Epithelial cell of umbilical artery (primary cell): Measurements from ENCODE around the gene SLC10A7. TPM values are rescaled to one million over a fixed set of nuclear protein-coding genes. Genes with fewer than 3 reads are reported as not detected.

ENCODE experiments used
- total RNA-seq: library from RNA; depleted of rRNA; stranded (reverse); fragments of >200 nt; gene quantifications from 2 replicates; pipeline ENCODE4 v1.2.3, GENCODE V29; 2014

SLC10A7 gene, protein sequence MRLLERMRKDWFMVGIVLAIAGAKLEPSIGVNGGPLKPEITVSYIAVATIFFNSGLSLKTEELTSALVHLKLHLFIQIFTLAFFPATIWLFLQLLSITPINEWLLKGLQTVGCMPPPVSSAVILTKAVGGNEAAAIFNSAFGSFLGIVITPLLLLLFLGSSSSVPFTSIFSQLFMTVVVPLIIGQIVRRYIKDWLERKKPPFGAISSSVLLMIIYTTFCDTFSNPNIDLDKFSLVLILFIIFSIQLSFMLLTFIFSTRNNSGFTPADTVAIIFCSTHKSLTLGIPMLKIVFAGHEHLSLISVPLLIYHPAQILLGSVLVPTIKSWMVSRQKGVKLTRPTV
- total RNA-seq, result 8.1 and 14.6 TPM in 2 replicates

DNA sequence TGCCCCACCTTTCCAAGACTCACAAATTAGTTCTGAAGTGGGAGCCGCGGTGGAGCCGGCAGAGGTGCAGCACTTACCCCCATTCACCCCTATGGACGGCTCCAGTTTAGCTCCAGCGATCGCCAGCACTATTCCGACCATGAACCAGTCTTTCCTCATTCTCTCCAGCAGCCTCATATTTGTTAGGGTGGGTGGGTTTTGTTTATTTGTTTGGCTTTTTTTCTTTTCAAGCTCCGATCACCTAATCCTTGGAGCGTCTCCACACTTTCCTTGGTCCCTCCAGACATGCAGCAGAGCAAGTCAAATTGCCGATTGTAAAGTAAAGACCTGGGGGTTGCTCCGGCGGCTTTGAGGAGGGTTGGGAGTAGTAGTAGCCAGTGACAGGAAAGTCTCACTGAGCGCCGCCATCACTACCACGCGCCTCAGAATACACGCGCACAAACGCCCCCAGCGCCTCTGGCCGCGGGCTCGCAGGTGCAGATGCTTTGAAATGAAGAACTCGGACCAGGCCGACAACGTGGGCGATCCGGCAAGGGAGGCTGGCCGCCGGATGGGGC, at the start of gene SLC10A7:
SLC10A7 (minus strand) TSS at position 400 of the 557 bp plus-strand sequence; CDS start at position 177, 223 bp downstream.

DNA sequence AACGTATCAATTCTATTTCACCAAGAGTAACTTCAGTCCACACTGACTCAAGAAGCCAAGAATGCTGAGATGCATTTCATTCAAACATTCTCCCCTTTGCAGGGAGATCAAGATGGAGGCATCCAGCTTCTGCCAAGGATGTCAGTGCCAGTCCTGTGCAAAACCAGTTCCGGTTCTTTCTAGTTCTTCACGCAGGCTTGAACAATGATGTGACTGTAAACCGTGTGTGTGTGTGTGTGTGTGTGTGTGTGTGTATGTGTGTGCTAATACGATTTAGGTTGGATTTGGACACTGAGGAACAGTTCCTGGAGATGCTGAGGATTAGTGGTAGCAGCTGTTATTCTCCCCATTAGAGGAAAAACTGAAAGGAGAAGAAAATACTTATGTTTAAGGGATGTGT, 307.5 kb downstream of the SLC10A7 start, which contains the start of gene REELD1:
REELD1 (plus strand) TSS at position 301 of the 400 bp plus-strand sequence. CDS start 2,415 bp downstream, outside the sequence.

Other genes starting within 250 kb of the SLC10A7 start
- not detected in 2 replicates for gene POU4F2, start 117.0 kb upstream of the SLC10A7 start, total RNA-seq